Measurements from ENCODE around the gene GP2. TPM values are rescaled to one million over a fixed set of nuclear protein-coding genes. Genes with fewer than 3 reads are reported as not detected.

GP2 gene
- polyA plus RNA-seq, 1 donor (not counting 4 experiments of a cell fraction or from before 2014, with no cell fraction given): not detected

GRCh38 chr16:20331635-20332034 is 4.3 kb upstream of the GP2 start:
- H4K20me1 ChIP-seq (ENCODE audit: control insufficient read depth, extremely low read depth, insufficient read depth, low read length): no peaks in the 10 kb centered on the region
- H3K36me3 ChIP-seq (ENCODE audit: control insufficient read depth in 2 of 2, extremely low read depth in 1 of 2, insufficient read depth in 2 of 2, low read length in 2 of 2): no peaks in the 10 kb centered on the region
- TF ChIP-seq CTCF (optimal IDR thresholded peaks at IDR 0.05 in 1 of 3, IDR thresholded peaks at IDR 0.05 in 1 of 3, conservative IDR thresholded peaks at IDR 0.05 in 1 of 3; ENCODE audit: extremely low read depth in 1 of 3, insufficient read depth in 2 of 3, low read length in 3 of 3) (no peak), EZH2 (IDR thresholded peaks at IDR 0.05; ENCODE audit: low read length) (no peak)
- H3K9ac ChIP-seq (ENCODE audit: control insufficient read depth, extremely low read depth, insufficient read depth, low read length): no peak overlapping the region
- H3K9me1 ChIP-seq (ENCODE audit: control insufficient read depth, extremely low read depth, insufficient read depth, low read length): no peaks in the 10 kb centered on the region
- H3K79me2 ChIP-seq (ENCODE audit: control insufficient read depth, insufficient read depth, low read length): no peaks in the 10 kb centered on the region
- H3K4me3 ChIP-seq (ENCODE audit: control insufficient read depth in 2 of 3, extremely low read depth in 1 of 3, insufficient read depth in 2 of 3, low read depth in 1 of 3, low read length in 3 of 3): no peak overlapping the region
- H2AFZ ChIP-seq (ENCODE audit: control insufficient read depth, low read length): no peak overlapping the region
- H3K27ac ChIP-seq (ENCODE audit: control insufficient read depth, insufficient read depth, low read length): no peak overlapping the region
- no peaks in the 10 kb centered on the region for H3K27me3 ChIP-seq (ENCODE audit: control insufficient read depth, extremely low read depth, insufficient read depth, low read length)
- dilution Hi-C loops (cut with MboI; ENCODE audit: extremely low pct_ligation_motif_present, low sequenced_read_pairs): no loop called here
- DNase-seq (ENCODE audit: low read depth, low spot score): no peak
- H3K9me3 ChIP-seq (ENCODE audit: control insufficient read depth, low read depth, low read length): peaks cover 4% of the 10 kb centered on the region
- H3K4me2 ChIP-seq (ENCODE audit: control insufficient read depth, extremely low read depth, insufficient read depth, low read depth, low read length): no peak overlapping the region
- H3K4me1 ChIP-seq (ENCODE audit: control insufficient read depth, extremely low read depth, insufficient read depth, low read length): no peaks in the 10 kb centered on the region
- no peak for FAIRE-seq

- H3K9me3 ChIP-seq (ENCODE audit: control insufficient read depth, low read depth, low read length): peaks cover 4% of the 10 kb centered on the region
- TF ChIP-seq EZH2 (IDR thresholded peaks at IDR 0.05; ENCODE audit: low read length): no peak
- no peak for TF ChIP-seq CTCF (optimal IDR thresholded peaks at IDR 0.05 in 1 of 3, IDR thresholded peaks at IDR 0.05 in 1 of 3, conservative IDR thresholded peaks at IDR 0.05 in 1 of 3; ENCODE audit: extremely low read depth in 1 of 3, insufficient read depth in 2 of 3, low read length in 3 of 3)
- H3K27me3 ChIP-seq (ENCODE audit: control insufficient read depth, extremely low read depth, insufficient read depth, low read length): no peaks in the 10 kb centered on the region
- H4K20me1 ChIP-seq (ENCODE audit: control insufficient read depth, extremely low read depth, insufficient read depth, low read length): no peaks in the 10 kb centered on the region
- H3K27ac ChIP-seq (ENCODE audit: control insufficient read depth, insufficient read depth, low read length): no peak overlapping the region
- FAIRE-seq (no peak), DNase-seq (ENCODE audit: low read depth, low spot score) (no peak)
- no peak overlapping the region for H3K9ac ChIP-seq (ENCODE audit: control insufficient read depth, extremely low read depth, insufficient read depth, low read length)
- H3K4me2 ChIP-seq (ENCODE audit: control insufficient read depth, extremely low read depth, insufficient read depth, low read depth, low read length): no peak overlapping the region
- no peaks in the 10 kb centered on the region for H3K36me3 ChIP-seq (ENCODE audit: control insufficient read depth in 2 of 2, extremely low read depth in 1 of 2, insufficient read depth in 2 of 2, low read length in 2 of 2)
- H3K4me3 ChIP-seq (ENCODE audit: control insufficient read depth in 2 of 3, extremely low read depth in 1 of 3, insufficient read depth in 2 of 3, low read depth in 1 of 3, low read length in 3 of 3): no peak overlapping the region
- H3K79me2 ChIP-seq (ENCODE audit: control insufficient read depth, insufficient read depth, low read length): no peaks in the 10 kb centered on the region
- H2AFZ ChIP-seq (ENCODE audit: control insufficient read depth, low read length): no peak overlapping the region
- no peaks in the 10 kb centered on the region for H3K9me1 ChIP-seq (ENCODE audit: control insufficient read depth, extremely low read depth, insufficient read depth, low read length)
- H3K4me1 ChIP-seq (ENCODE audit: control insufficient read depth, extremely low read depth, insufficient read depth, low read length): no peaks in the 10 kb centered on the region
- dilution Hi-C loops (cut with MboI; ENCODE audit: extremely low pct_ligation_motif_present, low sequenced_read_pairs): no loop called here
Measured at GRCh38 chr16:20329392-20330138, 2.3 kb upstream of the GP2 start.

Measured in keratinocyte (primary cell).